A172 (cell line): ENCODE results near the gene APLP1. TPM values are rescaled to one million over a fixed set of nuclear protein-coding genes. Genes with fewer than 3 reads are reported as not detected.
"Not testable (repeated sequence)": the region's sequence is repeated elsewhere in the genome, so short reads cannot be mapped to it uniquely, and the experiment has no call there.

Experiments used
- DNase-seq: peaks from one replicate; pipeline ENCODE4 v3.0.0-alpha.2; 2015; ENCODE audit warnings: low spot score
- total RNA-seq: library from RNA; depleted of rRNA; stranded (reverse); fragments of >200 nt; shearing (Covaris generic); gene quantifications from 2 replicates; pipeline ENCODE4 v1.2.3, GENCODE V29; 2014; rRNA removed

Gene APLP1
- total RNA-seq: 39.8 and 52.5 TPM in 2 replicates

- DNase-seq: peak; percentile 39
Measured at GRCh38 chr19:35868172-35868822, at the start of gene APLP1. Gene APLP1 (plus strand): TSS chr19:35868574. CDS start chr19:35868637, 63 bp downstream.

GRCh38 chr19:35822579-35822978 lies 45.8 kb upstream of the APLP1 start:
- DNase-seq: no peak

- no peak for DNase-seq
Measured at GRCh38 chr19:35824150-35824549, 44.2 kb upstream of the APLP1 start.

GRCh38 chr19:35828692-35829301 lies 39.6 kb upstream of the APLP1 start:
- DNase-seq: peak; percentile 60

GRCh38 chr19:35830986-35831385 lies 37.4 kb upstream of the APLP1 start:
- no peak for DNase-seq

- DNase-seq: no peak
Measured at GRCh38 chr19:35832054-35832453, 36.3 kb upstream of the APLP1 start.

GRCh38 chr19:35833972-35834371 lies 34.4 kb upstream of the APLP1 start:
- no peak for DNase-seq

- DNase-seq: not testable (repeated sequence)
Measured at GRCh38 chr19:35836096-35836495, 32.3 kb upstream of the APLP1 start.

- DNase-seq: no peak
Measured at GRCh38 chr19:35841961-35842595, 26.3 kb upstream of the APLP1 start.

GRCh38 chr19:35842666-35843272 lies 25.6 kb upstream of the APLP1 start:
- DNase-seq: no peak

- no peak for DNase-seq
Measured at GRCh38 chr19:35843676-35844481, 24.5 kb upstream of the APLP1 start.

GRCh38 chr19:35844482-35845214 lies 23.7 kb upstream of the APLP1 start:
- DNase-seq: no peak

GRCh38 chr19:35845215-35846037 lies 22.9 kb upstream of the APLP1 start:
- no peak for DNase-seq

- DNase-seq: no peak
Measured at GRCh38 chr19:35846038-35846668, 22.2 kb upstream of the APLP1 start.

- DNase-seq: no peak
Measured at GRCh38 chr19:35847911-35848310, 20.5 kb upstream of the APLP1 start.

- no peak for DNase-seq
Measured at GRCh38 chr19:35848486-35848885, 19.9 kb upstream of the APLP1 start.

GRCh38 chr19:35848919-35849505 lies 19.4 kb upstream of the APLP1 start:
- no peak for DNase-seq

GRCh38 chr19:35851213-35852028 lies 17.0 kb upstream of the APLP1 start:
- DNase-seq: no peak
